GM18861 (cell line): Measurements from ENCODE around the gene TUBD1.
"Not testable (repeated sequence)": the region's sequence is repeated elsewhere in the genome, so short reads cannot be mapped to it uniquely, and the experiment has no call there.

ENCODE experiments used
- ATAC-seq: cut with Tn5 transposase; IDR thresholded peaks from one replicate; pipeline ENCODE4 v1.9.1; 2021; ENCODE audit not compliant: unreplicated experiment

The TUBD1 gene

DNA sequence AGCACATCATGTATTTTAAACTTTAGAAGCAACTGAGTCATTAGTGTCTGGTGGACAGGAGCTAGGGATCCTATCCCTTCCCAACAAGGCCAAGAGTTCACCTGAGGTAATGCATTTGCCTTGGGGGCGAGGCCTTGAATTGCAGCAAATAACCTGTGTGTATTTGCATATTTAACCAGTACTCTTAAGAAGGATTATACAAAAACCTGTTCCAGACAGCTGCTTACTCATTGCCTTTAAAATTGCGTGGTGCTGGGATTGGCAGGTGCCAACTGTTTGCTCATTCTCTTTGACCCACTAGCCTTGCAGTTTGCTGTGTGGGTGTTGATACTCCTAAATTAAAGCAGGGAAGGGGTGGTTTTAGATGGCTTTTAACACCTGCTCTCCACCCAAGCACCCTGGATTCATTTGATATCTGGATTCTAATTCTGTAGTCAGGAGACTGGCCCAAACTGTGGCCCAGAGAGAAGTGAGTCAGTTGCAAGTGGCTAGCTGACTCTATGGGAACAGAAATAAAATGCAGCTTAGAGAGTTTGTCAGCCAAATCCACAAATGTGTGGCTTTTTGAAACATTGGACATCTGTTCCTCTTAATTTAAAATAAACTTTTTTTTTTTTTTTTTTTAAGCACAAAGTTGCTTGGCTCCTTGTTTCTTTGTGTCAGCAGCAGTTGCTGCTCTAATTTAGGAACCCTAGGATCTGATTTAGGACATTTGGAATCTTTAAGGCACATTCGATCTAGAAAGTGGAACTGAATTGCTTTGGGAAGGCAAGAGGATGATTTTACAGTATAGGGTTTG, 46.9 kb downstream of the TUBD1 start:
- peak; percentile 3 for ATAC-seq

DNA sequence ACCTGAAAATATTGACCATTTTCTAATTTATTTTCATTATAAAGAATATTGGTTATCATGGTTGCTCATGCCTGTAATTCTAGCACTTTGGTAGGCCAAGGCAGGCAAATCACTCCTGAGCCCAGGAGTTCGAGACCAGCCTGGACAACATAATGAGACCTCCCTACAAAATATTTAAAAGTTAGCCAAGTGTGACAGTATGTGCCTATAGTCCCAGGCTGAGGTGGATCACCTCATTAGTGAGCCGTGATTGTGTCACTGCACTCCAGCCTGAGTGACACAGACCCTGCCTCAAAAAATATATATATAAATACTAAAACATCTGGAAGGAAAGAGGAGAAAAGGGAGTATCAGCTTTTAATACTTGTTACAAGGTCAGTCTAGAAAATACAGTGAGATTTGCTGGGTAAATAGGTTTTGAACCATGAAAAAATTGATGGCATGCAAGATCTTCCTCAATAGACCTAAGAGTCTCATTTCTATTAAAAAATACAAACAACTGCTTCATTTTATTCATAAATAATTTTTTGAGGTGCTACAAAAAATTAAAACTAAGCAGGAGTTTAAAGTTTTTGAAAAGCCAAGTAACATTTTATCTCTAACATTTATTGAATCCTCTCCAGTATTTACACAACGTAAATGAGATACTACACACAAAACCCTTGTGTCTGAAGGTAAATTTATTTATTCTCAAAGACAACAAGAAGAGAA, 47.7 kb downstream of the TUBD1 start:
- no peak for ATAC-seq

DNA sequence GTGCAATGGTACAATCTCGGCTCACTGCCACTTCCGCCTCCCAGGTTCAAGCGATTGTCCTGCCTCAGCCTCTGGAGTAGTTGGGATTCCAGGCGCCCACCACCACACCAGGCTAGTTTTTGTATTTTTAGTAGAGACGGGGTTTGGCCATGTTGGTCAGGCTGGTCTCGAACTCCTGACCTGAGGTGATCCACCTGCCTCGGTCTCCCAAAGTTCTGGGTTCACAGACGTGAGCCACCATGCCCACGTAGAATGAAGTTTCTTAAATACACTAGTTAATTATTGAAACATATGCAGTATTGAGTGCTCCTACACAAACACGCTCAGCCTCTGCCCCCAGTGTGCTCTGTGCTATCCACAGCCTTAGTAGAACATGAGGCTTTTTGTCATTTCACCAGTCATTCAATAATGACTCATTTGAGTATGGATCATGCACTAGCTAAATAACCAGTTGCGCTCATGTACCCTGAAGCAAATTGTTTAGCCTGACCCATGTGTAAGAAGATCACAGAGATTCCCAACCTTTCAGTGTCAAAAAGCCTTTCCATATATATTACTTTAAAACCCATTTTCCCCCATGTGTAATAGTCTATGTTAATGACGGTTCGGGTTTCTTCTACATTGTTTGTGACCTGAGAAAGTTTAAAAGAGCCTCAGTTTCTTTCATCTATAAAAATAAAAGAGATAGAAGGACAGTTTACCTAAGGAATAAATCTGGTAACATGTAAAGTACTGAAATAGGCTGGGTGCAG, 49.7 kb downstream of the TUBD1 start:
- peak; percentile 35 for ATAC-seq

DNA sequence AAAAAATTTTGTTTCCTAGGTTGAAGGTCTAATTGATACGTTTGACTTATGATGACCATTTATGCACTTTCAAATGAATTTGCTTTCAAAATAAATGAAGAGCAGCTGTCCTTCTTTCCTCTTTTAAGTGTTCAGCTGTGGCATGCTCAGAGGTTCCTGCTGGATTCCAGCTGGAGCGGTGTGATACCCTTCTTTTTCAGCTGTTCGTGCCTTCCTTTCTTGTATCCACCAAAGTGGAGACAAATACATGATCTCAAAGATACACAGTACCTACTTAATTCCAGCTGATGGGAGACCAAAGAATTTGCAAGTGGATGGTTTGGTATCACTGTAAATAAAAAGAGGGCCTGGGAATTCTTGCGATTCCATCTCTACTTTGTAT, 50.9 kb downstream of the TUBD1 start:
- not testable (repeated sequence) for ATAC-seq

DNA sequence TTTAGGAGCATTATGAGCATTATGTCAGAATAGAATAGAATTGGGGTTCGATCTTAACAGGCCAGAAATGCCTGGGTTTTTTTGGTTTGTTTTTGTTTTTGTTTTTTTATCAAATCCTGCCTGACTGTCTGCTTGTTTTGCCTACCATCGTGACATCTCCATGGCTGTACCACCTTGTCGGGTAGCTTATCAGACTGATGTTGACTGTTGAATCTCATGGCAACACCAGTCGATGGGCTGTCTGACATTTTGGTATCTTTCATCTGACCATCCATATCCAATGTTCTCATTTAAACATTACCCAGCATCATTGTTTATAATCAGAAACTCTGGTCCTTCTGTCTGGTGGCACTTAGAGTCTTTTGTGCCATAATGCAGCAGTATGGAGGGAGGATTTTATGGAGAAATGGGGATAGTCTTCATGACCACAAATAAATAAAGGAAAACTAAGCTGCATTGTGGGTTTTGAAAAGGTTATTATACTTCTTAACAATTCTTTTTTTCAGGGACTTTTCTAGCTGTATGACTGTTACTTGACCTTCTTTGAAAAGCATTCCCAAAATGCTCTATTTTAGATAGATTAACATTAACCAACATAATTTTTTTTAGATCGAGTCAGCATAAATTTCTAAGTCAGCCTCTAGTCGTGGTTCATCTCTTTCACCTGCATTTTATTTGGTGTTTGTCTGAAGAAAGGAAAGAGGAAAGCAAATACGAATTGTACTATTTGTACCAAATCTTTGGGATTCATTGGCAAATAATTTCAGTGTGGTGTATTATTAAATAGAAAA, 51.5 kb downstream of the TUBD1 start:
- not testable (repeated sequence) for ATAC-seq

DNA sequence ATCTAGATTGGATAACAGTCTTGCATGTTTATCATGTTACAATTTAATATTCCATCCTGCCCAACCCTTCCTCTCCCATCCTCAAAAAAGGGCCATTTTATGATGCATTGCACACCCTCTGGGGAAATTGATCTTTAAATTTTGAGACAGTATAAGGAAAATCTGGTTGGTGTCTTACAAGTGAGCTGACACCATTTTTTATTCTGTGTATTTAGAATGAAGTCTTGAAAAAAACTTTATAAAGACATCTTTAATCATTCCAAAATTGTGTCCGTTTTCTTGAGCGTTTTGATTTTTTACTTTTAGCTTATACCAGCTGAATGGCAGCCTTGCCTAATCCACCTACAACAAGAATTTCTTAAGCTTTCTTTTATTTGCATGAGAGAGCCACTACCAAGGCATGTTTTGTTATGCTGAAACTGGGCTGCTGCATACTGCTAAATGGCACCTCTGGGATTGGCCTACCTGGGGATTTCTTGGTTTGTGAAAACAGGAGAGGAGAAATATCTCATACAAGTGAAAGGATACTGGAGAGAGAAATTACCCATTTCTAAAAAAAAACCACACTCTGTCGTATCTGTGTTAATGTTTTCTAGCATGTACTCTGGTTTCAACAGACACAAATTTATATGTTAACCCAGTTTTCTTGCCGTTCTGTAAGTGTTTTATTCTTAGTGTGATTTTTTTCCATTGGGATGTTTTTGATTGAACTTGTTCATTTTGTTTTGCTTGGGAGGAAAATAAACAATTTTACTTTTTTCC, 52.2 kb downstream of the TUBD1 start:
- ATAC-seq = no peak

DNA sequence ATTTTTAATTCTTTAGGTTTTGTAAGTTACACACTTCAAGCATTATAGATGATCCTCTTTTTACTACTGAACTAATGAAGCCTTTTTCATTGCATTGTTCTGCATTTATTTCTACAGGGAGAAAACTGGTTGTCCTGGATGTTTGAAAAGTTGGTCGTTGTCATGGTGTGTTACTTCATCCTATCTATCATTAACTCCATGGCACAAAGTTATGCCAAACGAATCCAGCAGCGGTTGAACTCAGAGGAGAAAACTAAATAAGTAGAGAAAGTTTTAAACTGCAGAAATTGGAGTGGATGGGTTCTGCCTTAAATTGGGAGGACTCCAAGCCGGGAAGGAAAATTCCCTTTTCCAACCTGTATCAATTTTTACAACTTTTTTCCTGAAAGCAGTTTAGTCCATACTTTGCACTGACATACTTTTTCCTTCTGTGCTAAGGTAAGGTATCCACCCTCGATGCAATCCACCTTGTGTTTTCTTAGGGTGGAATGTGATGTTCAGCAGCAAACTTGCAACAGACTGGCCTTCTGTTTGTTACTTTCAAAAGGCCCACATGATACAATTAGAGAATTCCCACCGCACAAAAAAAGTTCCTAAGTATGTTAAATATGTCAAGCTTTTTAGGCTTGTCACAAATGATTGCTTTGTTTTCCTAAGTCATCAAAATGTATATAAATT, 53.0 kb downstream of the TUBD1 start:
- no peak for ATAC-seq

DNA sequence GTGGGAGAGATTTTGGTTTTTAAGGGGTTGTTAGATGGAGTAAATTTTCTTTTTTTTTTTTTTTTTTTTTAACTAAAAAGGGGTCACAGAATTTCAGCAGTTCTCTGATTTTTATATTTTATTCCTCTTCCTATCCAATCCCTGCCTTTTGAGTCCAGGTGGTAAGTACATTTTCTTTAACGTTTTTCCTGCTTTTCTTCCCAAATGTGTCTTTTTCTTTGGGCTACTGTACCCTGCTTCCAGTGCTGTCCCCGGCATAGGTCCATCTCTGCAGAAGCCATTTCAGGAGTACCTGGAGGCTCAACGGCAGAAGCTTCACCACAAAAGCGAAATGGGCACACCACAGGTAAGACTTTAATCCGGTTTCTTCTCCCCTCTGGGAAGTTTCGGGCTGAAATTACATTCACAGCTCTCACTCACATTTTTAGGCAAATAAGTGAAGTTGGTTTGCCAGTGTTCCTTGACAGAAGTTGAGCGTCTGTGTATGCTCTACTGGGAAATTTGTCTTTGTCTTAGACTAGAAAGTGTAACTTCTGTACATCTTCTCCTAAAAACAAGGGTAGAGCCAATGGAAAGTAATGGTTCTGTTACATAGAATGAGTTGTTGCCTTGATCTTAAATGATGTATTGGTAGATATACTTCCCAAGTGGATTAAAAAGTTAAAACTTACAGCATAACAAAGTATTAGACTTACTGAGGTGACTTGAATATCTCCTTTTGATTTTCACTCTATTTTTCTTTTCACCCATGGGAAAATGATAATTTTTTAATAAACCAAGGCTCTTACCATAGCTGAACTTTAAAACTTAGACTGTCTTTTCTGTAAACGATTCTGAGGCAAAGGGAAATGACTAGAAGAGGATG, 54.5 kb downstream of the TUBD1 start:
- no peak for ATAC-seq

DNA sequence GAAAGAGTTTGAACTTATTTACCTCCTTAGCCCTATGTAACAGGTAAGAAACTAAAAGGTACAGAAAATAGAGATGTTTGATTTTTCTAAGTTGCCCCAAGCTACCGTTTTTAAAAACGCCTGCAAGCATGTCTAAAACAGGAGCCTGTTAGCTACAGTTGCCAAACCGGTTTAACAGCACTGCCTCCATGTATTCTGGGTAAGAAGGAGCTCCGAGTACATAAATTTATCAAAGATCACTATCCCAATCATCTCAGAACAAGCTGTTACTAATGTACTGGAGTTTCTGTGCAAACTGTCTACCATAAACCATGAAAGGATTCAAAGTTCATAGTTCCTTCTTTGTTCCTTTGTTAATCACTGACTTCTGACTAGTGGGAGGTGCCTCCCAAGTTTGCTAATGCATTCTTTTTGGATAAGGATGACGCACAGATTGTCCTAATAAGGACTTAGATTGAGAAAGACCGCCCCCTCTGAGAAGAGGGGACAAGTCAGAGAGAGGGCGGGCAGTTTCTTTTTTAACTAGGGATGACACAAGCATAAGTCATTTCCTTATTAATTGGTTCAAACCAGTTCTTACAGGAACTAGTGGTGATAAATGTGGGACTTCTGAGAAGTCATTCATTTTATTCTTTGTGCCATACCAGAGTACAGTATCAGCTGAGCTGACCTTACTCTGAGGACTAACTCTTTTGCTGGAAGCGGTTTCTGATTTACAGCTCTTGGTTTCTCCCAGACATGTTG, 55.3 kb downstream of the TUBD1 start:
- peak; percentile 66 for ATAC-seq

DNA sequence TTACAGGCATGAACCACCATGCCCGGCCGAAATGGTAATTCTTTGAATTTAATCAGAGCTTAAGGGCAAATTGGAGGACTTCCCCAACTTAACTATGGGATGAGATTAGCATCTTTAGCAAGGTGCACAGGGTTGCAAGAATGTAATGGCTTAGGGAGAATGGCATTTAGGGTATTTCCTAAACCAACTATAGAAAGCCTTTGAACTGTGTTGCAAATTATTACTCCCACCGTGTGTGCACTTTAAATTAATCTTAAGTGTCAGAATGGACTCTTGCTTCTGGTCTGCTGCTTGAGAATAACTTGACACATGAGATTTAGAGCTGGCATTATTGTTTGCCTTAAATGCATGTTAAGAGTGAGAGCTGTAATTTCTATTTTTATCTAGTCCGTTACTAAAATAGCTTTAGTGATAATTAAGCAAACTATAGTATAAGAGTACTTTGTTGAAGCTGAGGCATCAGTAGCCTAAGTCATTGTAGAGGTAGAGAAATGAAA, 59.8 kb downstream of the TUBD1 start:
- no peak for ATAC-seq

DNA sequence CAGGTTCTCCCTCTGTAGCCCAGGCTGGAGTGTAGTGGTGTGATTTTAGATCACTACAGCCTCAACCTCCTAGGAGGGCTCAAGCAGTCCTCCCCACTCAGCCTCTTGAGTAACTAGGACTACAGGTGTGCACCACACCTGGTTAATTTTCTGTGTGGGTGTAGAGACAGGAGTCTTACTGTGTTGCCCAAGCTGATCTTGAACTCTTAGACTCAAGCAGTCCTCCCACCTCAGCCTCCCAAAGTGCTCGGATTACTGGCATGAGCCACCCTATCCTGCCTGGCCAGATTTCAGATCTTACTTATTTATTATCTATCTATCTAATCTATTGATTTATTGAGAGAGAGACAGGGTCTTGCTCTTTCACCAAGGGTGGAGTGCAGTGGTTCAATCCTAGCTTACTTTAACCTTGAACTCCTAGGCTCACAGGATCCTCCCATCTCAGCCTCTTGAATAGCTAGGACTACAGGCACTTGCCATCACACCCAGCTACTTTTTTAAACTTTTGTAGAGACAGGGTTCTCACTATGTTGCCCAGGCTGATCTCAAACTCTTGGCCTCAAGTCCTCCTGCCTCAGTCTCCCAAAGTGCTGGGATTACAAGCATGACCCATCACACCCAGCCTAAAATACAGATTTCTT, 61.8 kb downstream of the TUBD1 start:
- no peak for ATAC-seq

DNA sequence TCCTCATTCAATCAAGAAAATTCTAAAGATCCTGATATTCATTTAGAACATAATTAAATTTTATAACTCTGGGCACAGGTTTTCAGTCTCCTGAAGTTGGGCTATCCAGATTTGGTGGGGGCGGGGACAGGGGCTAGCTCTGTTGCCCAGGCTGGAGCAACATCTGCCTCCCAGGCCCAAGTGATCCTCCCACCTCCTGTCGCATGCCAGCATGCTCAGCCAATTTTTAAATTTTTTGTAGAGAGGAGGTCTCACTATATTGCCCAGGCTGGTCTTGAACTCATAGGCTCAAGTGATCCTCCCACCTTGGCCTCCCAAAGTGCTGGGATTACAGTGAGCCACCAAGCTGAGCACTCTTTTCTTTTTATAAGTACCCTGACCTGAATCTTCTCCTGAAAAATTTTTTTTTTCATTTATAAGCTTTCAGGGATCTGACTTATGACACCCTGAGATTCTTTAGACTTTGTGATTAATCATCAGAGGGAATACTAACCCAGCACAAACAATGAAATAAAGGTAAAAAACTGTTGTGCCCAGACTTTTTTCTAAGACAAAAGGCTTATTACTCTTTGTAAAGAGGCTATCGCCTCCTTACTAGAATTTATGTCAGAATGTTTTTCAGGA, 62.6 kb downstream of the TUBD1 start:
- ATAC-seq = no peak

DNA sequence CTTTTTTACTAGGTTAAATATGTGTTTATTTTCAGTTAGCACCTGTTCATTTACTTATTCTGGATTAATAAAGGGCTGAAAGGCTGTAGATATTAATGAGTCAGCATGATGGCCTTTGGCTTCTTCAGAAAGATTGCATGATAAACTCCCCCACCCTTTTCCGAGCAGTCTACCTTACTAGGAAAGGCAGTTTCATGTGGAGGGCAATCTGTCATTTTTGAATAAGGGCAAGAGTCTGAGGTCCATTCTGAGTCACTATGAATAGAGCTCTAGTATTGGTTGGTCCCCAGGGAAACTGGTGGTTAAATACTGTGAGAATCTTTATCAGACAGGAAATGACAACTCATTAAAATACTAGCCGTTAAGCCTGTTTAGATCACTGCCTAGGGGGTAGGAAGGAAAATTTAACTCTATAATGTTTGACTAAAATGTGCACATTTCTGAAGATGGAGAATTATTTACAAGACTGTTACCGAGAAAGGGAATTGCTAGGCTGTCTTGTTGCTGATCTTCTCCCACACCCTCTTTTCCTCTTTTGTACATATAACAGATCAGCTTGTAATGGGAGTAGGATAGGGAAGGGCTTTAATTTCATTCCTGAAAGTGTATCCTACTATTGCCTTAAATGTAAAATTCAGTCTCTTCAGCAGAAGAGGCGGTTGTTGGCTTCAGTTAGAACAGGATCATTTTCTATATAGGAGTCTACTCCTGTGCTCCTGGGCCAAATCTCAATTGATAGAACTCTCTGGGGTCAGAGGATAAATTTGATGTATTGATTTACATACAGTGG, 63.3 kb downstream of the TUBD1 start:
- peak; percentile 62 for ATAC-seq

DNA sequence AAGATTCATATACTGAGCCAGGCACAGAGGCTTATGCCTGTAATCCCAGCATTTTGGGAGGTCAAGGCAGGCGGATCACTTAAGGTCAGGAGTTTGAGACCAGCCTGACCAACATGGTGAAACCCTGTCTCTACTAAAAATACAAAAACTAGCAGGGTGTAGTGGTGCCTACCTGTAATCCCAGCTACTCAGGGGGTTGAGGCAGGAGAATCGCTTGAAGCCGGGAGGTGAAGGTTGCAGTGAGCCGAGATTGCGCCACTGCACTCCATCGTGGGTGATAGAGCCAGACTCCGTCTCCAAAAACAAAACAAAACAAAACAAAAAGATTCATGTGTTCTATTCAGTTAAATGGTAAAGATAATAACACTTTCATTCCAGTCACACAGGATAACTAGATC, 63.9 kb downstream of the TUBD1 start:
- not testable (repeated sequence) for ATAC-seq

DNA sequence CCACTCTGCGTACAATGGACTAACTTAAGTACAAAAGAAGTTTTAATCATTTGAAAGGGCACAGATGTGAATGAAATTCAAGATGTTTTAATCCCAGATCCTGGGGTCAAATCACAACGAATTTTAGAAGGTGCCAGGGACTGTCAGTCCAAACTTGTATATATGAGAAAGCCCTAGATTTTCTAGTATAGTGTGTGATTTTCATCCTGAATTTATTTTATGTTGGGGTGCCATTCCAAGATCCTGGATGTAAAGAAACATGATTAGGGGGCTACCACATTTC, 64.3 kb downstream of the TUBD1 start:
- no peak for ATAC-seq

DNA sequence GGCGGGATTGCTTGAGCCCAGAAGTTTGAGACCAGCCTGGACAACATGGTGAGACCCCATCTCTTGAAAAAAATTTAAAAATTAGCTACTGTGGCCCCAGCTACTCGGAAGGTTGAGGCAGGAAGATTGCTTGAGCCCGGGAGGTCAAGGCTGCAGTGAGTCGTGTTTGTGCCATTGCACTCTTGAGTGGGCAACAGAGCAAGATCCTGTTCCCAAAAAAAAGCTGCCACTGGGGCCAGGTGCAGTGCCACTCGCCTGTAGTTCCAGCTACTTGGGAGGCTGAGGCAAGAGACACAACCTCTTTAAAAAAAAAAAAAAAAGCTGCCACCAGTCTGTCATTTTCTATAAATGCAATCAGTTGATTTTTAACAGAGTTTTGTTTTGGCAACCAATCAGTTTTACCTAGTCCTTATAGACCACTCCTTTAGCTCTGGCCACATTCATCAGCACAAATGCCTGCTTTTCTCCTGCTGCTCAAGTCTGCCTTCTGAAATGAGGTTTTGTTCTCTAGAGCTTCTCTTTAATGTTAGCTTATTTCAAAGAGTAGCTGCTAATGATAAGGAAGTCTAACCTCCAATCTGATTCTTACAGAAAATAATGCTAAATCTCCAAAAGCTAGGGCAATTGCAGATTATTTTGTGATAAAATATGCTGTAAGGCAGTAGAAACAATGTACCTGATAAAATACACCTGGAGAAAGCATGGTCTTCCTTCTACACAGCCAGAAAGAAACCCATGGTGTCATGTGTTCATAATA, 64.8 kb downstream of the TUBD1 start:
- peak; percentile 33 for ATAC-seq
